Muscle of leg (tissue), 11 donors: Measurements from ENCODE around the gene ARMH1. TPM values are rescaled to one million over a fixed set of nuclear protein-coding genes. Genes with fewer than 3 reads are reported as not detected.
A peak's percentile ranks its signal among the peaks of the same experiment; 100 is the strongest.

Experiments used
- DNase-seq: peaks from one replicate; pipeline ENCODE4 v3.0.0; 2013
- H3K27ac ChIP-seq: one replicate; pipeline ENCODE4 v1.5.1; 2013; ENCODE audit warnings: mild to moderate bottlenecking, low read length, control low read depth
- H3K27me3 ChIP-seq: one replicate; pipeline ENCODE4 v1.6.1; 2013; ENCODE audit warnings: low read length; ENCODE audit not compliant: control insufficient read depth, insufficient read depth
- H3K36me3 ChIP-seq: one replicate; pipeline ENCODE4 v1.6.1; 2013; ENCODE audit warnings: low read length; ENCODE audit not compliant: control insufficient read depth, insufficient read depth
- H3K4me1 ChIP-seq: one replicate; pipeline ENCODE4 v1.6.1; 2013; ENCODE audit warnings: low read length; ENCODE audit not compliant: control insufficient read depth, insufficient read depth
- H3K4me3 ChIP-seq: one replicate; pipeline ENCODE4 v1.5.1; 2013; ENCODE audit warnings: low read length, control low read depth
- H3K9me3 ChIP-seq: replicated peaks from 2 replicates; pipeline ENCODE4 v1.6.1; 2013; ENCODE audit warnings: low read depth, low read length; ENCODE audit not compliant: control insufficient read depth
- WGBS: methylation state at CpG from one replicate; pipeline ENCODE4 v1.1.5; 2013; ENCODE audit warnings: missing lambda C conversion rate; ENCODE audit not compliant: insufficient coverage; 5-methylcytosine and 5-hydroxymethylcytosine counted together
- polyA plus RNA-seq, 8 donors: library from polyadenylated mRNA; unstranded; fragments of 120-200 nt; gene quantifications; one replicate each; pipeline versions ENCODE4 v1.2.1 to v1.2.3, GENCODE V29; 2013; ENCODE audit warnings: inconsistent platforms in 1 of 8, low replicate concordance in 1 of 8; ENCODE audit not compliant: insufficient read length in 8 of 8, insufficient read depth in 1 of 8
- total RNA-seq: library from RNA; stranded (reverse); fragments of 120-200 nt; gene quantifications from one replicate; pipeline ENCODE4 v1.2.4, GENCODE V29; 2013

The ARMH1 gene
- total and polyA plus RNA-seq, 9 donors = 1.3 to 2.6 (median 1.8) TPM

DNA sequence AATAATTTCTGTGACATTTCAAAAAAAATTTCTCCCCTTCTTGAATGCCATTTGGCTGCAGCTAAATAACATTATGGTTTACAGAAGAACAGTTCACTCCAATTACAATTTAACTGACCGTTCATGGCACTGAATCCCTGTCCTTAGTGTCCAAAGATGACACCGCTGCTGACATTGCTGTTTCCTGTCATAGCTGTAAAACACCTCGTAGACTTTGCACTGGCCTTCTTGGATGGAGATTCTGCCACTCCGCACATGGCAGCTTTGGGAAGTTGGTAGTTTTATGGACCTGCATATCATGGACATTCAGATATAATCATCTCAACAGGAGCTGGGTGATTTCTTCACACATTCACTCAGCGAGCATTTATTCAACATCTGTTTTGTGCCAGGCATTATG lies 5.0 kb downstream of the ARMH1 start:
- Histone ChIP-seq H3K27ac (no peak overlapping the region), H3K36me3 (no peaks in the 10 kb centered on the region), H3K4me1 (peaks cover 9% of the 10 kb centered on the region), H3K27me3 (no peaks in the 10 kb centered on the region), H3K9me3 (no peaks in the 10 kb centered on the region), H3K4me3 (no peak overlapping the region)
- DNase-seq = no peak
- 77% methylated on average over 3 of the region's 5 CpGs for WGBS

GRCh38 chr1:44681905-44682882 lies 7.7 kb downstream of the ARMH1 start:
- Histone ChIP-seq H3K27ac (no peak overlapping the region), H3K4me1 (no peaks in the 10 kb centered on the region), H3K9me3 (no peaks in the 10 kb centered on the region), H3K36me3 (no peaks in the 10 kb centered on the region), H3K4me3 (no peak overlapping the region), H3K27me3 (no peaks in the 10 kb centered on the region)
- no peak for DNase-seq
- 73% methylated on average over 8 of the region's 14 CpGs for WGBS

DNA sequence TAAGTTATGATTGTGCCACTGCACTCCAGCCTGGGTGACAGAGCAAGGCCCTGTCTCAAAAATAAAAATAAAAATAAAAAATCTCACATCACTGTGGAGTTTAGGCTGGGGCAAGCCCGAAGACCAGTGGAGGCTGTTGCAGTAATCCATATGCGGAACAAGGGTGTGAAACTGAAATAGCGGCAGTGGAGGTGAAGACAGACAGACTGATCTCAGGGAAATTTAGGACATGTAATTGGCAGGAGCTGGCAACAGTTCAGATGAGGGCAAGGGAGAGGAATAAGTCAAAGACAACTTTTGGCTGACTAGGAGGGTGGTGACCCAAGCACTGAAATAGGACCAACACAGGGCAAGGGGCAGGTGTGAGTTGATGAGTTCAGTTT lies 8.4 kb downstream of the ARMH1 start:
- WGBS = 85% methylated on average over 3 of the region's 3 CpGs
- Histone ChIP-seq H3K4me1 (no peaks in the 10 kb centered on the region), H3K36me3 (no peaks in the 10 kb centered on the region), H3K27me3 (no peaks in the 10 kb centered on the region), H3K4me3 (no peak overlapping the region), H3K27ac (no peak overlapping the region), H3K9me3 (no peaks in the 10 kb centered on the region)
- DNase-seq = no peak

DNA sequence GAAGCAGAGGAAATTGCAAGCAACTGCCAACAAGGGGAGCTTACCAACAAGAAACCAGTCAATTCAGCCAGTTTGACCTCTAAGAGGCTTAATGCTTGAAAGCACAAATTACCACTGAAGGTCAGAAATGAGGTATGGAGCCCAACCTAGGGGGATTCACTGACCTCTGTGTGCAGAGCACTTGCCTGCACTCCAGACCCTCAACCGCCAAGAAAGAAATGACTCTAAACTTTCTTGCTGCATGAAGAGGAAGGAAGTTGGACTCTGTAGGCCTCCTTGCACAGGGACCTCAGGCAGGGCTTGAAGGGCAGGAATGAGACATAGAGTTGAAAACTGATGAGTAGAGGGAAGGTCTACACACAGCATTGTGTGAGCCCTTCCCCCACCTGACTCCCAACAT lies 10.0 kb downstream of the ARMH1 start:
- Histone ChIP-seq H3K27me3 (no peaks in the 10 kb centered on the region), H3K36me3 (no peaks in the 10 kb centered on the region), H3K4me3 (no peak overlapping the region), H3K9me3 (no peaks in the 10 kb centered on the region), H3K4me1 (no peaks in the 10 kb centered on the region), H3K27ac (no peak overlapping the region)
- DNase-seq = no peak
- WGBS = 100% methylated on average over 1 of the region's 1 CpG

DNA sequence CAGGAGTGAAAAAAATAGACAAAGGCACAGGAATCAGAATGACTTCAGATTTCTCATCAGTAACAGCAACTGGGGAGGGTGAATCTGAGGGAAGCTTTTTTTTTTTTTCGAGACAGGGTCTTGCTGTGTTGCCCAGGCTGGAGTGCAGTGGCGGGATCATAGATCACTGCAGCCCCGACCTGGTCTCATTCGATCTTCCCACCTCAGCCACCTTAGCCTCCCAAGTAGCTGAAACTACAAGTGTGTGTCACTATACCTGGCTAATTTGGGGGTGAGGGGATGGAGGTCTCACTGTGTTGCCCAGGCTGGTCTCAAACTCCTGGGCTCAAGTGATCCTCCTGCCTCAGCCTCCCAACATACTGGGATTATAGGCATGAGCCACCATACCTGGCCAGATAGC lies 10.7 kb downstream of the ARMH1 start:
- WGBS = 80% methylated on average over 1 of the region's 4 CpGs
- H3K4me3 ChIP-seq = no peak overlapping the region
- H3K36me3 ChIP-seq = no peaks in the 10 kb centered on the region
- no peaks in the 10 kb centered on the region for H3K4me1 ChIP-seq
- no peak overlapping the region for H3K27ac ChIP-seq
- no peaks in the 10 kb centered on the region for H3K9me3 ChIP-seq
- no peak for DNase-seq
- H3K27me3 ChIP-seq = no peaks in the 10 kb centered on the region

DNA sequence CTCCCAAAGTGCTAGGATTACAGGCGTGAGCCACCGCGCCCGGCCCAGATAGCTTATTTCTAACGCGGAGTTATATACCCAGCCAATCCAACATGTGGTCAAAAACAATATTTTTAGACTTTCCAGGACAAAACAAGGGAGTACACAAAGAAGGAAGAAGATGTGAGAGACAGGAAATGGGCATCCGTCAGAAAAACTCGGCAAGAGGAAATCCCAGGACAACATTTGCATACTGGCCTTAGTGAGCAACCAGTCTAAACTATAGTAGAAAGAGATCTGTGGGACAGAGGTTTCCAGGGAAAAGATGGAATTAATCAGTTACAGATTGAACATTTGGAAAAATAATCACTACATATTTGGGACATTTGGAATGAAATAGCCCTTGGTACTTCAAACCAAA lies 11.4 kb downstream of the ARMH1 start:
- Histone ChIP-seq H3K27me3 (no peaks in the 10 kb centered on the region), H3K36me3 (no peaks in the 10 kb centered on the region), H3K9me3 (no peaks in the 10 kb centered on the region), H3K4me3 (no peak overlapping the region), H3K27ac (no peak overlapping the region), H3K4me1 (no peaks in the 10 kb centered on the region)
- WGBS = 0% methylated on average over 1 of the region's 8 CpGs
- peak; percentile 34 for DNase-seq

- Histone ChIP-seq H3K36me3 (no peaks in the 10 kb centered on the region), H3K4me3 (no peak overlapping the region), H3K27me3 (no peaks in the 10 kb centered on the region), H3K27ac (no peak overlapping the region), H3K4me1 (no peaks in the 10 kb centered on the region), H3K9me3 (no peaks in the 10 kb centered on the region)
- 79% methylated on average over 4 of the region's 12 CpGs for WGBS
- no peak for DNase-seq
Observed at GRCh38 chr1:44688760-44689446, 14.4 kb downstream of the ARMH1 start.

- no peak overlapping the region for H3K27ac ChIP-seq
- WGBS = 67% methylated on average over 1 of the region's 3 CpGs
Observed at GRCh38 chr1:44689447-44689765, 14.9 kb downstream of the ARMH1 start.

DNA sequence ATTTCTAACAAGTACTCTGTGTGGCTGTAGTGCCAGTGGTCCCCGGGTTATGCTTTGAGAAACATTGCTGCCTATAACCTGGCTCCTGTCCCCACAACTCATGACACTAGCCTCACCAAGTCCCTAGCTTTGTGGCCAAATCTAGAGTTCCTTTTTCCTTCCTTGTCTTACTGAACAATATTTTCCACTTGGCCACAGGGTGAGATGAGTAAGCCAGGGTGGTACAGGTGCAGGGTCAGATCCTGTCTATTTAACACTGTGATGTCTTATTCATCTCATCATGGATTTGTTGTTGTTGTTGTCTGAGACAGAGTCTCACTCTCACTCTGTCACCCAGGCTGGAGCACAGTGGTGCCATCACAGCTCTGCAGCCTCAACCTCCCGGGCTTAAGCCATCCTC lies 18.6 kb downstream of the ARMH1 start:
- no peak overlapping the region for H3K27ac ChIP-seq
- H3K9me3 ChIP-seq = no peaks in the 10 kb centered on the region
- WGBS = 100% methylated on average over 1 of the region's 2 CpGs
- H3K27me3 ChIP-seq = no peaks in the 10 kb centered on the region
- no peaks in the 10 kb centered on the region for H3K4me1 ChIP-seq
- no peaks in the 10 kb centered on the region for H3K36me3 ChIP-seq
- H3K4me3 ChIP-seq = no peak overlapping the region
- DNase-seq = no peak

More at GRCh38 chr1:44689447-44689765, 14.9 kb downstream of the ARMH1 start:
- H3K4me1 ChIP-seq = no peaks in the 10 kb centered on the region
- no peak overlapping the region for H3K4me3 ChIP-seq
- H3K27me3 ChIP-seq = no peaks in the 10 kb centered on the region
- no peaks in the 10 kb centered on the region for H3K9me3 ChIP-seq
- H3K36me3 ChIP-seq = no peaks in the 10 kb centered on the region
- no peak for DNase-seq

- DNase-seq = no peak
- WGBS = 100% methylated on average over 1 of the region's 3 CpGs
- H3K36me3 ChIP-seq = no peaks in the 10 kb centered on the region
- H3K4me3 ChIP-seq = no peak overlapping the region
- no peaks in the 10 kb centered on the region for H3K4me1 ChIP-seq
- H3K27ac ChIP-seq = no peak overlapping the region
- H3K27me3 ChIP-seq = no peaks in the 10 kb centered on the region
- no peaks in the 10 kb centered on the region for H3K9me3 ChIP-seq
Observed at GRCh38 chr1:44693900-44694299, 19.4 kb downstream of the ARMH1 start.
